ENCODE measurements around the gene SLAIN1.
A peak's percentile ranks its signal among the peaks of the same experiment; 100 is the strongest.

SLAIN1 gene

DNA sequence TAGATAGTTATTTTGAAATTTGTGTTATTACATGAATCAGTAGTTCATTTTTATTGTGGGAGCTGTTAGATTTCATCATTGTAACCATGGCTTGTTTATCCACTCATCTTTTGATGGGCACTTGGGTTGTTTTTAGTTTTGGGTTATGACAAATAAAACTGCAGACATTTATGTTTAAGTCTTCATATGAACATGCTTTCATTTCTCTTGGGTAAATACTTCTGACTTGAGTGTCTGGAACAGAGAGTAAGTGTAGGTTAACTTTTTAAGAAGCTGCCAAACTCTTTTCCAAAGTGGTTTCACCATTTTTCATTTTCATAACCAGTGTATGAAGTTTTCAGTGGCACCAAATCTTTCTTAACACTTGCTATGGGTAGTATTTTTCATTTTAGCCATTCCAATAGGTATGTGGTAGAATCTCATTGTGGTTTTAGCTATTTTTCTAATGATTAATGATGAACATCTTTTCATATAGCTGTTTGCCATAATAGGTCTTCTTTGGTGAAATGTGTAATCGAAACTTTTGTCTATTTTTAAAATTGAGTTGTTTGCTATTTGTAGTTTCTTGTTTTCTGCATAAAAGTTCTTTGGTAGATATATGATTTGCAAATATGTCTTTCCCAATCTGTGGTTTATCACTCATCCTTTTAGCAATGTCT is 17.9 kb downstream of the SLAIN1 start:
- DNase-seq, result no peak

- DNase-seq, result no peak
Observed at GRCh38 chr13:77716692-77717091, 19.2 kb downstream of the SLAIN1 start.

DNA sequence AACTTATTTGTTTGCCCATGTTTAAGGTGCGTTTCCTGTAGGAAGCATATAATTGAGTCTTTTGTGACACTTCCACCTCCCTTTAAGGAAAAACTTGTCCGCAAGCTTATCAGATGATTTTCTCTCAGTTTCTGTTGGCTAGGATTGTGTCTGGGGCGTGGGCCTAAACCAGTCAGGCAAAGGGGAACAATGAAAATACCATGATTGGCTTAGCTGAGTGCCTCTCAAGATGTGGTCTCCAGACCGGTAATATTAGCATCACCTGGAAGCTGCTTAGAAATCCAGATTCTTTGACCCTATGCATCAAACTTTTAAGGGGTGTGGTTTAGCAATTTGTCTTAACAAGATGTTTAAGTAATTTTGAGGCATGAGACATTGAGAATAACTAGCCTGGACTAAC is 20.0 kb downstream of the SLAIN1 start:
- DNase-seq, result no peak

- DNase-seq, result no peak
Observed at GRCh38 chr13:77719128-77719527, 21.6 kb downstream of the SLAIN1 start.

GRCh38 chr13:77720988-77721387 is 23.5 kb downstream of the SLAIN1 start:
- no peak for DNase-seq

DNA sequence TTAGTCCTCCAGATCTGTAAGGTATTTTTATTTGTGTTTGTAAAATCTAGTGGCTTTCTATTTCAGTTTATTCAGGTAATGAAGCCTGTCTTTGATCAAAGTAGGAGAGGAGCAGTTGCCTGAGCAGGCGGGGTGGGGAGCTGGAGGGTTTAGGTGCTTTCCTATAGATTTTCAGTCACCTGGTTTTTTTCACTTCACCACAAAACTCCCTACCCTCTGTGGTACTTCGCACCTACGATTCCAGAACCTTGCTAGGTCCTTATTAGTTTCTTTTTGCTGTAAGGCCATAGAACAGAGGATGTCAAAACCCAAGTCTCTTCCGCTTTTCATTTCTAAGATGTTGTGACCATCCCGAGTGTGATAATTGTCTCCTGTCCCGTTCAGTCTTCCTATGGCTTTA is 26.6 kb downstream of the SLAIN1 start:
- DNase-seq, result no peak

DNA sequence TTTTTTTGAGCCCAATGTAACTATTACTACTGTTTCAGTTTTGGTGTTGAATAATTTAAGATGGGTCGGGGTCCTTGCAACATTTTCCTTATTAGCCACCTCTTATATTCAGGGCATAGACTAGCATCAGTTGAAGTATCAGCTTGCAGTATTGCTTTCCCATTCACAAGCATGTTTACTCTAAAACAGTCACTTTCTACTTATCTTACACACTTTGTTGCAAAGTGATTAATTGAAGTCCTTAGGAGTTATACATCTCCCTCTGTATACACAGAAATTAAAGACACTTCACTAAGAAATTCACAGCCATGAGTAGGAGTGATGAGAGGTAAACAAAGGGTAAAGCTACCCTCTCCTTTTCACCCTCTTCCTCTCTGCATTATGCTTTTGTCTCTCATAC is 27.6 kb downstream of the SLAIN1 start:
- no peak for DNase-seq

- no peak for DNase-seq
Observed at GRCh38 chr13:77728265-77729125, 31.0 kb downstream of the SLAIN1 start.

- peak; percentile 4 for DNase-seq
Observed at GRCh38 chr13:77729502-77730221, 32.2 kb downstream of the SLAIN1 start.

DNA sequence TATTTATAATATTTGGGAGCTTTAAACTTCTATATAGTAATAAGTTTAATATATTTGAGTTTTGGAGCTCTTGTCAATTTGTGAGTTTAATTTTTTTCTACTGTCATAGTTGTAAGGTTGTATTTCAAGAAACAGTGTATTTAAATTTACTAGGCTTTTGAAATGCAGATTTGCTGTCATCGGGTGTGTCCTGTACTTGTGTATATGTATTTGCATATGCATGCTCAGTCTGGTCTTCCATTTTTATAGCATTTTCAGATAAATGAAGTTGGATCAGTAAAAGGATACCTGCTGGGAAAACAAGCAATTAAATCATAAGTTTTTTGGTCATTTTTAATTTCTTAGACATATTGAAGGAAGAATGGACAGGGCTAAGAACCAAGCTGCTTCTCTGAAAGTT is 33.1 kb downstream of the SLAIN1 start:
- no peak for DNase-seq

DNA sequence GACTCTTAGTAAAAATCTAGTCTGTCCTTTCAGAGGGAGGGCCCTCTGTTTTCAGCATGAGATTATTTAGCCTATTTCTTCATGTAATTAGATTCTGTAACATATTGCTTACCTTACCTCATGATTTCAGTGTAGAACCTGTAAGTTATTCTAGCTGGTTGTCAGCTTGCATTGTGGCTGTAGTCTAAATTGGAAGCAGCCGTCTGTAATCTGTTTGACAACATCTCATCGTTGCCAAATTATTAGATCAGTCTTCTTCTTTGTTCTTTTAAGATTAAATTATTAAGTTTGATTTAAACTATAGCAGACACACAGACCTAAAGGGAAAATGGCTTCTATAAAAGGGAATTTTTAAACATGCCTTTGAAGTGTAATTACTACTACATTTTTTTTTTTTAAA is 34.8 kb downstream of the SLAIN1 start:
- DNase-seq, result no peak

DNA sequence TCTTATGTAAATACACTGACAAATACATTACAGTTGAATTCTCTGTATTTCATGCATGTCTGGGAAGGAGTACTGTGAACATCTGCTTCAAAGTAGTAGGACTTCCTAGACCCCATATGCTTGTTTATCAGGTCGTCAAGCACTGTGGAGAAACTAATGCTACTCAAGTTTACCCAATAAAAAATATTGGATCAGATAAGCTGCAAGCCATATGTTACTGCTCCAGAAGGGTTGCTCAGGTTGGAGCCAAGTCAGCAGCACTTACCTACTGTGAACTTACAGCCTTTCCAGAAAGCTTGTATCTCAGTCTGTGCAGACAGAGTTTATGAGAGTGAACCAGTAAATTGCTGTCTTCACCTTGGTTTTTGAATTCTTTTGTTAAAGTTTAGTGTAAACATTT is 36.2 kb downstream of the SLAIN1 start:
- DNase-seq, result no peak

DNA sequence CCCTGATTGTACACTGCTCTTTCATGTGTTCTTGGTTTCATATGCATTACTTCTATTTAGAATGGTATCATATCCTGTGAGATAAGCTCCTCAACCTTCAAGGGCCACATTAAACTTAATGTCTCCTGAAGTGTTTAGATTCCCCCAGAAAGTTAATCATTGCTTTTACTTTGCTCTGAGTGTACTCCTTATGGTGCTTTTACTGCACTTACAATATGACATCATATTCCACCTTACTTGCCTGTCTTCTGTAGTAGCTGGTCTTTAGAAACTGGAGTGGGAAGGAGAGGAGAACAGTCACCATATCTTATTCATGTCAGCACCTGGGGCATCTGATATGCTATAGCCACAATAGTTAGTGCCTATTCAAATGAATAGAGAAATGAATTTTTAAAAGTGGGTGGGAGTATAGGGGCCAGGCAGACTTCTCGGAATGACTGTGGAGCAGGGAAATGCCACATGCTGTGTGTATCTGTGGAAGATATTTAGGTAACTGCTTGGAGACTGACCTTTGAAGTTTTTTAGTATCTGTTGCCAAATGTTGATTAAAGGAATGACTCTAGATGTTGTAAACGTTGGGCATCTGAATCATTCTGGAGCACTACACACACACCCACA is 40.2 kb downstream of the SLAIN1 start:
- no peak for DNase-seq

DNA sequence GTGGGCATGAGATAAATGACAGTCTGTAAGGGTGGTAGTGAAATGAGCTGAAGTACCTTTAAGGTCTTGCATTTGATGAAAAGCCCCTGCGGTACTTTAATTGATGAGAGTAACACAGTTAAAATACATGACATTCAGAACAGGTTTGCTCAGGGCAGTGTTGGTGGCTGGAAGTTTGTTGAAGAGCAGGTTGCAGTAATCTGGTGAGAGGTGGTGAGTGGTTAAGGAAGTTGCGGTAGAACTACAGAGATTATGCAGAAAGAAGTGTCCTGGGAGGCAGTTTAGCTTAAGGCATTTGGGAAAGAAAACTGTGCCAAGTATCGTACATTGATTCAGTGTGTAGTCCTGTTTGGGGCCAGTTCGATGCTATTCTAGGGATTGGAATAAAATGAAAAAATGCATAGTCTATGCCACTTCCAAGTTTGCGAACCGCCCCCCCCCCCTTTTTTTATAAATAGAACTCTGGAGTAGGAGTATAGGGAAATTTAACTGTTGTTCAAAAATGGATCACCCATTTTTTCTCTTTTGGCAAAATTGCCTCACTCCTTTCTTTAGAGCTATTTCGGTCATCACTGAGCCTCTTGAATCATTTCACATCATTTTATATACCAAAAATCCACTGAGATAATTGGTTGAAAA is 42.7 kb downstream of the SLAIN1 start:
- DNase-seq, result no peak

DNA sequence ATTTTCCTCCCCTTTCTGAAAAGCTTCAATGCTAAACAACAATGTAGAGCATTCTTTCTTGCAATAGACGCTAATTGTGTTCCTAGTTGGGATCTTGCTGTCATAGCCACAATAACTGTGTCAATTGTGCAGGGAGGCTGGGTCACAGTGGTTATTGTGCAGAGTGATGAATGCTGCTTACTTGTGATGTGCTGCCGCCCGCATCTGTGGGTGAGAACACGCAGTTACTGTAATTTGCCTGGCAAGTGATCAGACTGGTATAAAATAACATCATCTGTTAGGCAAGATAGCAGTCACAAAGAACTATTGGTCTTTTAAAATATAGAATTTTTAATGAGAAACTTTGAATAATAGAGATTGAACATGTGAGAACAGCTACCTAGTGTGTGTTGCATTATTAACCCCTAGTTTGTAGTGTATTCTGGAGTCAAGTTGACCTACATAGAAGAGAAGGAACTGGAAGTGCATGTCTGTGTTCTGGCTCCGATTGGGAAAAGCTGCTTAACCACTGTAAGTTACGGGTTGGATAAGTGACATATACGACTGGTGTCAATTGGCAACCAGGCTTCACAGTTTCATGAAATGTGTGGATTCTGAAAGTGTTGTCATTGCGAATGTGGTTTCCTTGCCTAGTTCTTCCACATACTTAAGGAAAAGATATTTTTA is 43.6 kb downstream of the SLAIN1 start:
- no peak for DNase-seq

GRCh38 chr13:77741597-77741972 is 44.1 kb downstream of the SLAIN1 start:
- DNase-seq, result no peak

DNA sequence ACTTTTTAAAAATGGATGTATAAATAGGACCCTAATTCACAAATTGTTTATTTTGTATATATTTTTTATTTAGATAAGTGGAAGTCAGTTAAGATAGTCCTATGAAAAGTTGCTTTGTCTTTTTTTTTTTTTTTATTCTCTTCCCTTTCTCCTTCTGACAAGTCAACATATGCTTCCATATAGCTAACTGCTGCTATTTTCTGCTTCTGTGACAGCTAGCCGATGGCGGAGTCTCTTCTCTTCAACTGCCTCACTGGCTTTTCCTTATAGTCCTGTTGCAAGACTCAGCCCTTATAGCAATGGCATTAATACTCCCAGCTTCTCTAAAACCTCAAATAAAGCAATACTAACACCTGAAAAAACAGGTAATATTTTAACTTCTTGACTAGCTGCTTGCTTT is 45.3 kb downstream of the SLAIN1 start:
- no peak for DNase-seq

DNA sequence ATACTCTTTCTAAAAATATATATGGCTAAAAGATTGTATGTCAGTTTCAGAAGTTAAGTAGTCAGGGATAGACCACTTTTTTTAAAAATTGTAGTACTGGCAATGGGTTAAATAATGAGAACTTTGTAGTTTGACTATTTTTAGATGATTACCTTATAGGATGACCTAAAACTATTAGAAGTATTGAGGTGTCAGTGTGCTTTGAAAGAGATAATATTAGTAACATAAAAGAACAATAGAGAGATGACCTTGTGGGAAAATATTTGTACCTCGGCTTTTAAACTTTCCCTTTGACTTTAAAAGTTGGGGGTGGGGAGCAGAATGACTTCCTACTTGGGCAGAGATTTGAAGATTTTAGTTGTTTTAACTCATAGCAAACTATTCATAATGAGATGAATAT is 48.3 kb downstream of the SLAIN1 start:
- DNase-seq, result no peak

GRCh38 chr13:77749344-77749880 is 51.9 kb downstream of the SLAIN1 start:
- DNase-seq, result no peak

DNA sequence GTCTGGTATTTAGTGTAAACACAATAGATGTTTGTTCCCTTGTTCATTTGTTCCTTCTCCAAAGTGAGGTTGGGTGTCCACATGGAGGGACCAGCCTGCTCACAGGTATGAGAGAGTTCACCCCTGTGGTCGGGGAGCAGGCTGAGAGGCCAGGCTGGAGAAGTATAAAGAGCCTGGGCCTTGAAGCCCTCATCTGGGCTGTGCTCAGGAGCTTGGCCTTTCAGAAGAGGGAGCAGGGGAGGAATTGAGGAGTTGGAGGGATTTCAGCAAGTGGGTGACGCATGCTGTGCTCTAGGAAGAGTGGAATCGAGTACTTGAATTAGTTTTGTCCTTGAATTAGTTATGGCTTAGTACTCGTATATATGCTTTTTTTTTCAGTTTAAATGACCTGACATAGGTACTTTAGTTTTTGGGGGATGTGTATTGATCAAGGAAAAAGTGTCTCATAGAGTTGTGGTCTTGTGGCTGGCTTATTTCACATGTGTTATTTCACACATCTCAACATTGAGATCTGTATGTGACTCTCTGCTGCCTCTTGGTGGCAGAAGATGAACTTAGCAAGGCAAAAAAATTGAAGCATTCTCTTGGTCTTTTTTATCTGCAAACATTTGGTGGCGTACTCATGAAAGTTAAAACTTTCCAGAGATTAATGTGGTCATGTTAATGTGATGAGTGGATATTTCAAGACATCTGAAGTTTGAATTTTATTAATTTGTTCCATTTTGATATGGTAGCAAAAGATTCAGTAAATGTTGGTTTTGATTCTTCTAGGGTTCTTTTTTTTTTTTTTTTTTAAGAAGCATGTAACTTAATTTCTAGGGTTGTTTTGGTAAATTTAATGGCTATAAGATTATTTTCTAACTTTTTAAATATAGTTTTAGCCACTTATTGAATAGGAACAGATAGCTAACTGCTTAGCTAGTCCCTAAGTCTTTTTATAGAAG is 54.3 kb downstream of the SLAIN1 start:
- no peak for DNase-seq

DNA sequence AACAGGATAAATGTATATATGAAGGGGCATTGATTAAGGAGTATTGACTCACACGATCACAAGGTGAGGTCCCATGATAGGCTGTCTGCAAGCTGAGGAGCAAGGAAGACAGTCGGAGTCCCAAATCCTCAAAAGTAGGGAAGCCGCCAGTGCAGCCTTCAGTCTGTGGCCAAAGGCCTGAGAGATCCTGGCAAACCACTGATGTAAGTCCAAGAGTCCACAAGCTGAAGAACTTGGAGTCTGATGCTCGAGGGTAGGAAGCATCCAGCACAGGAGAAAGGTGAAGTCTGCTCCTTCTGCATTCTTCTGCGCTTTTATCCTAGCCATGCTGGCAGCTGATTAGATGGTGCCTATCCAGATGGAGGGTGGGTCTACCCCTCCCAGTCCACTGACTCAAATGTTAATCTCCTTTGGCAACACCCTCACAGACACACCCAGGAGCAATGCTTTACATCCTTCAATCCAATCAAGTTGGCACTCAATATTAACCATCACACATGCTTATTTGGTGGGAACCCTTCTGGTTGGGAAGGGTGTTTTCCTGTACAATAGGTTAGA is 55.1 kb downstream of the SLAIN1 start:
- DNase-seq, result no peak

Measured in stimulated activated CD4-positive, alpha-beta T cell treated with anti-CD3 and anti-CD28 coated beads, Interleukin-4, amount 100 ng/mL, for 1 hour (primary cell).